Activated CD4-positive, alpha-beta T cell treated with anti-CD3 and anti-CD28 coated beads, Interleukin-2, Interleukin-4, amounts not matched to agents 100 ng/mL and 50 ng/mL, durations not matched to agents 16 hours and 8 hours (primary cell): ENCODE results near the gene PRTN3.
"Not testable (repeated sequence)": the region's sequence is repeated elsewhere in the genome, so short reads cannot be mapped to it uniquely, and the experiment has no call there.

Experiments
- DNase-seq: peaks from one replicate; pipeline ENCODE4 v3.0.0-alpha.2; 2020; ENCODE audit warnings: low spot score

PRTN3 gene

DNA sequence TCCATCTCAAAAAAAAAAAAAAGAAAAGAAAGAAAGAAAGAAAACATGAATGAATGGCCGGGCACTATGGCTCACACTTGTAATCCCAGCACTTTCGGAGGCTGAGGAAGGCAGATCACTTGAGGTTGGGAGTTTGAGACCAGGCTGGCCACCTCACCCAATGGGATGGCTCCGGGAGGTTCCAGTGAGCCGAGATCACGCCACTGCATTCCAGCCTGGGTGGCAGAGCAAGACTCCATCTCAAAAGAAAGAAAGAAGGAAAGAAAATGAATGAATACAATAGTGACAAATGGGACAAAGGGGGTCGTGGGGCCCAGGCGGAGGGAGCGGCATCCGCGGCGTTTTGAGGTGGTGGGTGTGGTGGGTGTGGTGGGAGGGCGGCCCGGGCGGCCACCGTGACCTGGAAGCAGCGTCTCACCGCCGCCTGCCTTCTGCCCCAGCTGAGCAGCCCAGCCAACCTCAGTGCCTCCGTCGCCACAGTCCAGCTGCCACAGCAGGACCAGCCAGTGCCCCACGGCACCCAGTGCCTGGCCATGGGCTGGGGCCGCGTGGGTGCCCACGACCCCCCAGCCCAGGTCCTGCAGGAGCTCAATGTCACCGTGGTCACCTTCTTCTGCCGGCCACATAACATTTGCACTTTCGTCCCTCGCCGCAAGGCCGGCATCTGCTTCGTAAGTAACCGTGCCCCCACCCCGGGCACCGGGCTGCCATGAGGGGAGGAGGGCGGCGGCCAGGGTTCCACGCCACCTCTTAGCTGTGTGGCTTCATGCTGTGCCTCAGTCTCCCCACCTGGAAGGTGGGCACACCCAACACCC lies 5.1 kb downstream of the PRTN3 start:
- DNase-seq = no peak

DNA sequence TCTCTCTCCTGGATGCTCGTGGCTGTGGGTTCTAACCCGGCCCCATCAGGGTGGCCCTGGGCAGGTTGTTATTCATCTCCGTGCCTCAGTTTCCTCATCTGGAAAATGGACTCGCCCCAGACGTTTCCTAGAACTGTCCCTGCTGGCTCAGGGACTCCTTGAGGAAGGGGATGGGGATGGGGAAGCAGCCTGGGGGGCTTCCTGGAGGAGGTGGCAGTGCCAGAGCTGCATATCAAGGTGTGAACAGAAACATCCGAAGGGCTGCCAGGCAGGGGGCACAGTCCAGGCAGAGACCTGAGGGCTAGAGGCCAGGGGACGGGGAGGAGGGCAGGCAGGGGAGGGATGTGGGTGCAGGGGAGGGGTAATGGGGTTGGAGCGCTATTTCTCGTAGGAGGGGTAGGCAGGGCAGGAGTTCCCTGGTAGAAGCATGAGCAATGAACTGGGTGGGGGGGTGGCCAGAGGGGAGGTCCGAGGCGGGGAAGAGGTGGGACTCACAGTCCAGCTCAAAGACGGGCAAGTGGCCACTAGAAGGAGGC lies 7.7 kb downstream of the PRTN3 start:
- DNase-seq = no peak

DNA sequence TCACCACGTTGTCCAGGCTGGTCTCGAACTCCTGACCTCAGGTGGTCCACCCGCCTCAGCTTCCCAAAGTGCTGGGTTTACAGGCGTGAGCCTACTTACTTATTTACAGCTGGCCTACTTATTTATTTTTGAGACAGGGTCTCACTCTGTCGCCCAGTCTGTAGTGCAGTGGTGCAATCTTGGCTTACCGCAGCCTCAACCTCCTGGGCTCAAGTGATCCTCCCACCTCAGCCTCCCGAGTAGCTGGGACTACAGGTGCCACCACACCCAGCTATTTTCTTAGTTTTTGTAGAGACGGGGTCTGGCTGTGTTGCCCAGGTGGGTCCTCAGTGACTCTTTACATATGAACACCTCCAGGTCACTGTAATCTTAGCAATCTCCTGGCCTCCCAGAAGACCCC lies 8.4 kb downstream of the PRTN3 start:
- not testable (repeated sequence) for DNase-seq

DNA sequence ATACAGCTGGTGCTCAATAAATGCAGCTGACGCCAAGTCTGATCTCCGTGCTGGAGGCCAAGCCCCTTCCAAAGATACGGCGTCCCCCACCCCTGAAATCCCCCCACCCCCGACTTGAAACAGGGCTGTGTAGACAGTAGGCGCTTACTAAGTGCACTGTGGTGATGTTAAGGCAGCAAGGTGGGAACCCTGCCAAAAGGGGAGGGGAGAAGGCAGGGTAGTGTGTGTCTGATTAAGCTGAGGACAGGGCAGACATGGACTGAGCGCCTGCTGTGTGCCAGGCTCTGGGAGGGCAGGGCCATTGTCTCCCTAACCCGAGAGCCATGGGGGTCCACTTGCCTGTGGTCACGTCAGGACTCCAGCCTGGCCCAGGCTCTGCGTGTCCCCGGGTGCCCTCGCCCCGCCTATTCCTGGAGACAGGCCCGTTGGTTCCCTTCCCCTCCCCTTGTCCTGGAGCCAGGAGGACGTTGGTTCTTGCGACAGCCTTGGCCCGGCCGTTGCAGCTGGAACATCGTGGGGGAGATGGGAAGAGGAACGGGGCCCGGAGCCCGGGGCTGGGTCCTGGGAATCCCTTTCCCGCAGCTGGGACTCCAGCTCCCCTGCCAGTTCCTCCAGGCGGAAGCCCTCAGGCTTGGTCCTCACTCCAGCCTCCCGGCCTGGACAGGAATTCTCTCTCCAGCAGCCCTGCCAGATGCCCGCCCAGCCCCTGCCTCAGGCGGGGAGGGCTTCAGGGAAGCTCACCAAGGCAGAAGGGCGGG lies 9.6 kb downstream of the PRTN3 start:
- DNase-seq = no peak

DNA sequence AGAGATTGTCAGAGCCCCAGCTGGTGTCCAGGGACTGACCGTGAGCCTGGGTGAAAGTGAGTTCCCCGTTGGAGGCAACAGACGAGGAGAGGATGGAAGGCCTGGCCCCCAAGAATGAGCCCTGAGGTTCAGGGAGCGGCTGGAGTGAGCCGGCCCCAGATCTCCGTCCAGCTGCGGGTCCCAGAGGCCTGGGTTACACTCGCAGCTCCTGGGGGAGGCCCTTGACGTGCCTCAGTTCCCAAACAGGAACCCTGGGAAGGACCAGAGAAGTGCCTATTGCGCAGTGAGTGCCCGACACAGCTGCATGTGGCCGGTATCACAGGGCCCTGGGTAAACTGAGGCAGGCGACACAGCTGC lies 10.2 kb downstream of the PRTN3 start:
- no peak for DNase-seq

DNA sequence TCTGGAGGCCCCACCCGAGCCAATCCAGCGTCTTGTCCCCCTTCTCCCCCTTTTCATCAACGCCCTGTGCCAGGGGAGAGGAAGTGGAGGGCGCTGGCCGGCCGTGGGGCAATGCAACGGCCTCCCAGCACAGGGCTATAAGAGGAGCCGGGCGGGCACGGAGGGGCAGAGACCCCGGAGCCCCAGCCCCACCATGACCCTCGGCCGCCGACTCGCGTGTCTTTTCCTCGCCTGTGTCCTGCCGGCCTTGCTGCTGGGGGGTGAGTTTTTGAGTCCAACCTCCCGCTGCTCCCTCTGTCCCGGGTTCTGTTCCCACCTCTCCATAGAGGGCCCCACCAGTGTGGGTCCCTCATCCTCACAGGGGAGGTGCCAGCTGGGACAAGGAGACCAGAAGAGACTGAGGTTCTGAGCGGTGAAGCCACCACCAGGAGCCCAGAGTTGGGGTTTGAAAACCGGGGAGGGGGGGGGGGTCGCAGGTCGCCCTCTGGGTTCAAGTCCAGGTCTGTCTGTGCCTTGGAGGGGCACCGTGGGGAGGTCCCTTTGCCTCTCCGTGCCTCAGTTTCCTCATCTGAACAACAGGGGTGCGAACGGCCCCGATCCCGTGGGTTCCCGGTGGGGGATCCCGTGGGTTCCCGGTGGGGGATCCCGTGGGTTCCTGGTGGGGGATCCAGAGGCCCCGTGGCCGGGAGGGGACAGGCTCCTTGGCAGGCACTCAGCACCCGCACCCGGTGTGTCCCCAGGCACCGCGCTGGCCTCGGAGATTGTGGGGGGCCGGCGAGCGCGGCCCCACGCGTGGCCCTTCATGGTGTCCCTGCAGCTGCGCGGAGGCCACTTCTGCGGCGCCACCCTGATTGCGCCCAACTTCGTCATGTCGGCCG lies 11.6 kb downstream of the PRTN3 start, which contains the start of gene ELANE:
Gene ELANE (plus strand): TSS at position 168 of the 878 bp plus-strand sequence. CDS start 26 bp downstream, at position 194.
- DNase-seq = no peak

DNA sequence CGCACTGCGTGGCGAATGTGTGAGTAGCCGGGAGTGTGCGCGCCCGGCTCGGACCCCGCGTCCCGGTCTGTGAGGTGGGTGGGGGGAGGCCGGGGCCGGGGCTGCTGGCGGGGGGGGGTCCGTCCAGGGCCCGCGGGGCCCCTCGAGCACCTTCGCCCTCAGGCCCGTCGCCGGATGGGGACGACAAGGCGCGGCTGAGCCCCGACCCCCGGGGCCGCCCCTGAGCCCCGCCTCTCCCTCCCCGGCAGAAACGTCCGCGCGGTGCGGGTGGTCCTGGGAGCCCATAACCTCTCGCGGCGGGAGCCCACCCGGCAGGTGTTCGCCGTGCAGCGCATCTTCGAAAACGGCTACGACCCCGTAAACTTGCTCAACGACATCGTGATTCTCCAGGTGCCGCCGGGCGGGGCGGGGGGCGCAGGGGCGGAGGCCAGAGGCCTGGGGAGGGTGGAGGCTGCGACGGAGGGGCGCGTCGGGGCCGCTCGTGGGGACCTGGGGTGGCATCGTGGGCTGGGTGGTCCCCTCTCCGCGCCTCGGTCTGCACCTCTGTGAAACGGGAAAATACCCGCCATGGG lies 12.3 kb downstream of the PRTN3 start:
- no peak for DNase-seq

DNA sequence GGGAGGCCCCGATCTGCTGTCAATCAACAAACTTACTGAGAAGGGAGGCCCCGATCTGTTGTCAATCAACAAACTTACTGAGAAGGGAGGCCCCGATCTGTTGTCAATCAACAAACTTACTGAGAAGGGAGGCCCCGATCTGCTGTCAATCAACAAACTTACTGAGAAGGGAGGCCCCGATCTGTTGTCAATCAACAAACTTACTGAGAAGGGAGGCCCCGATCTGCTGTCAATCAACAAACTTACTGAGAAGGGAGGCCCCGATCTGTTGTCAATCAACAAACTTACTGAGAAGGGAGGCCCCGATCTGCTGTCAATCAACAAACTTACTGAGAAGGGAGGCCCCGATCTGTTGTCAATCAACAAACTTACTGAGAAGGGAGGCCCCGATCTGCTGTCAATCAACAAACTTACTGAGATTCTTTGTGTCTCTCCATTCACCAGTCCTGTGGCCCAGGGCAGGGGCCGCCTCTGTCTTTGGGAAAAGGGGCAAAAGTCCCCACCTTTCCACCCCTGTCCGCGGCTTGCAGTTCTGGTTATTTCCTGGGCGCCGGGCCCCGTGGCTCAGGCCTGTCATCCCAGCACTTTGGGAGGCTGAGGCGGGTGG lies 12.9 kb downstream of the PRTN3 start:
- not testable (repeated sequence) for DNase-seq

DNA sequence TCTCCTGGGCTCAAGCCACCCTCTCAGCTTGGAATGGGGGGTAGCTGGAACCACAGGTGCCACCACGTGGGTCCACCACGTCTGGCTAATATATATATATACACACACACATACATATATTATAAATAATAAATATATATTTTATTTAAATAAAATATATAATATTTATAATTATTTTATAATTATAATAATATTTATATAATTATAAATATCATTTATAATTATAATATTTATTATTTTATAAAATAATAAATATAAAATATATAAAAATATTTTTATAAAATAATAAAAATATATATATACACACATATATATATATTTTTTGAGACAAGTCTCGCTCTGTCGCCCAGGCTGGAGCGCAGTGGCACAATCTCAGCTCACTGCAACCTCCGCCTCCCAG lies 13.8 kb downstream of the PRTN3 start:
- DNase-seq = no peak

DNA sequence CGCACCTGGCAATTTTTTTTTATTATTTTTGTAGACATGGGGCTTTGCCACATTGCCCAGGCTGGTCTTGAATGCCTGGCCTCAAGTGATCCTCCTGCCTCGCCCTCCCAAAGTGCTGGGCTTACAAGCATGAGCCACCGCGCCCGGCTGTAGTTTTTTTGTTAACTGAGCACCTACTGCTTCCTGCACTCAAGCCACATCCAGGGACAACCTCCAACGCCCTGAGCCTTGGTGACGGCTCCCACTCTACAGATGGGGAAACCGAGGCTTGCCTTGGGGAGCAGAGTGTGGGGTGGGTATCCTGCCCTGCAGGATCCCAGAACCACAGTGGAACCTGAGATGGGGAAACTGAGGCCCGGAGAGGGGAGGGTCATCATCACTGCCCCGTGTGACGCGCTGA lies 14.3 kb downstream of the PRTN3 start:
- DNase-seq = no peak

DNA sequence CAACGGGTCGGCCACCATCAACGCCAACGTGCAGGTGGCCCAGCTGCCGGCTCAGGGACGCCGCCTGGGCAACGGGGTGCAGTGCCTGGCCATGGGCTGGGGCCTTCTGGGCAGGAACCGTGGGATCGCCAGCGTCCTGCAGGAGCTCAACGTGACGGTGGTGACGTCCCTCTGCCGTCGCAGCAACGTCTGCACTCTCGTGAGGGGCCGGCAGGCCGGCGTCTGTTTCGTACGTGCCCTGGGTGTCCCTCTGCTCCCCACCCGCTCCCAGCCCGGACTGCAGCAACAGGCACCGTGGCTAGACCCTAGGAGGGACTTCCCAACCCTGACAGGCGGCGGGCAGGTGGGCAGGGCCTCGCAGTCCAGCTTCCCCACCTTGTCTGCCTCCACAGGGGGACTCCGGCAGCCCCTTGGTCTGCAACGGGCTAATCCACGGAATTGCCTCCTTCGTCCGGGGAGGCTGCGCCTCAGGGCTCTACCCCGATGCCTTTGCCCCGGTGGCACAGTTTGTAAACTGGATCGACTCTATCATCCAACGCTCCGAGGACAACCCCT lies 14.8 kb downstream of the PRTN3 start:
- DNase-seq = no peak

DNA sequence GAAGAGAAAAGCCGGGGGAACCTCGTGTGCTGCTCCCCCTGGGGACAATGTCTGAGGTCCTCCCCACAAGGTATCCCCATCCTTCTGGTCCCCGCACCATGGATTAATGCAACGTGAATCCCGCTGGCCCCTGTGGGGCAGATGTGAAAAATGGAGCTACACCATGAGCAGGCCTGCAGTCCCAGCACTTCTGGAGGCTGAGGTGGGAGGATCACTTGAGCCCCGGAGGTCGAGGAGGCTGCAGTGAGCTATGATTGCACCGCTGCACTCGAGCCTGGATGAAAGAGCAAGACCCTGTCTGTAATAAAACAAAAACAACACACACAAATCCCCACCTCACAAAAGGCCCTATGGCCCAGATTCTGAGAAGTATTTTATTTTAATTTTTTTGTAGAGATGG lies 17.5 kb downstream of the PRTN3 start:
- DNase-seq = no peak

DNA sequence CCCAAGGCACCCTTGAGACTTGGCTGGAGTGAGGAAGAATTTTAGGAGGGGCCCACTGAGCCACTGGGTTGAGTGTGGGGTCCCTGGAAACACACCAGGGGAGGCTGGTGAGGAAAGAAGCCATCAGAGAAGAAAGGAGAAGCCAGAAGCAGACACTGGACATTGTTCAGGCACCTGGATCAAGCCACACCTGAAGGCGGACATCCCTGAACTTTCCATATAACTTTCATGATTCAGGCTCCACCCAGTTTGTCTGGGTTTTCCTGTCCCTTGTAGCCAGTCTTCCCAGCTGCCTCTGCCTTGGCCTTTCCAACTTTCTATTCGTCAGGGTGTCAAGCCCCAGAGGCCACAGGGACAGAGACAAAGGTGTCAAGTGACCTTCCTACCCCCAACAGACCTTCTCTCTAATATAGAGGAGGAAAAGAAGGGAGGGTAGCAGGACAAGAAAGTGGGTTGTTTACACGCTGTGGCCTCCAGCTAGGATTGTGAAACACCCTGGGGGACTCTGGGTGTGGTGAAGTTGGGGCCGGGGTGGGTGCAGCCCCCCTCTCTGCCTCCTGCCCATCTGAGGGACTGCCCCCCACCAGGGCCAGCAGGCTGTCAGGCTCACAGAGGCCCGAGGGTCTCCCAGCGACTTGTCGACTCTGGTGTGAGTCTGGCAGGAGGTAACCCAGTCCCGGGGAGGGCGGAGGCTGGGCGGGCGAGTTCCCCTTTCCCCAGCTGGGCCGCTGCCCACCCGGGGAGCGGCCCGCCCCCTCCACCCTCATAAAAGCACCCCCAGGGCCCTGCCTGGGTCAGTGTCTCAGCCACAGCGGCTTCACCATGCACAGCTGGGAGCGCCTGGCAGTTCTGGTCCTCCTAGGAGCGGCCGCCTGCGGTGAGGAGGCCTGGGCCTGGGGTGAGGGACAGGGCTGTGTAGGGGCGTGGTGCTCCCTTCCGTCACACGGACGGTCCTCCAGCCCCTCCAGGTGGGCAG lies 18.4 kb downstream of the PRTN3 start, which contains the start of gene CFD:
Gene CFD (plus strand): TSS at position 797 of the 976 bp plus-strand sequence. CDS start 26 bp downstream, at position 823.
- DNase-seq = no peak

DNA sequence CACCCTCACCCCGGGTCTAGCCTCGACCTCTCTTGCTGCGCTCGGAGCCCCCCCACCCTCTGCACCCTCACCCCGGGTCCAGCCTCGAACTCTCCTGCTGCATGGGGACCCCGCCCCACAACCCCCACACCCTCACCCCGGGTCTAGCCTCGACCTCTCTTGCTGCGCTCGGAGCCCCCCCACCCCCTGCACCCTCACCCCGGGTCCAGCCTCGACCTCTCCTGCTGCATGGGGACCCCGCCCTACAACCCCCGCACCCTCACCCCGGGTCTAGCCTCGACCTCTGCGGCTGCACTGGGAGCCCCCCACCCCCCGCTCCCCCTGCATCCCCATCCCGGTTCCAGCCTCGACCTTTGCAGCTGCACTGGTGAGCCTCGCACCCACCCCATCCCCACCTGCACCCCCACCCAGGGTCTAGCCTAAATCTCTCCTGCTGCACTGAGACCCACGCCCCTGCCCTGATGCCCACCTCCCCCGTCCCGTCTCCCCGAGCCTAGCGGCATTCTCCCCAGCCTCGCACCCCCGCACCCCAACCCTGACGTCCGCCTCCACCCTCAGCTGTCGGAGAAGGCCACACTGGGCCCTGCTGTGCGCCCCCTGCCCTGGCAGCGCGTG lies 20.4 kb downstream of the PRTN3 start:
- DNase-seq = no peak

DNA sequence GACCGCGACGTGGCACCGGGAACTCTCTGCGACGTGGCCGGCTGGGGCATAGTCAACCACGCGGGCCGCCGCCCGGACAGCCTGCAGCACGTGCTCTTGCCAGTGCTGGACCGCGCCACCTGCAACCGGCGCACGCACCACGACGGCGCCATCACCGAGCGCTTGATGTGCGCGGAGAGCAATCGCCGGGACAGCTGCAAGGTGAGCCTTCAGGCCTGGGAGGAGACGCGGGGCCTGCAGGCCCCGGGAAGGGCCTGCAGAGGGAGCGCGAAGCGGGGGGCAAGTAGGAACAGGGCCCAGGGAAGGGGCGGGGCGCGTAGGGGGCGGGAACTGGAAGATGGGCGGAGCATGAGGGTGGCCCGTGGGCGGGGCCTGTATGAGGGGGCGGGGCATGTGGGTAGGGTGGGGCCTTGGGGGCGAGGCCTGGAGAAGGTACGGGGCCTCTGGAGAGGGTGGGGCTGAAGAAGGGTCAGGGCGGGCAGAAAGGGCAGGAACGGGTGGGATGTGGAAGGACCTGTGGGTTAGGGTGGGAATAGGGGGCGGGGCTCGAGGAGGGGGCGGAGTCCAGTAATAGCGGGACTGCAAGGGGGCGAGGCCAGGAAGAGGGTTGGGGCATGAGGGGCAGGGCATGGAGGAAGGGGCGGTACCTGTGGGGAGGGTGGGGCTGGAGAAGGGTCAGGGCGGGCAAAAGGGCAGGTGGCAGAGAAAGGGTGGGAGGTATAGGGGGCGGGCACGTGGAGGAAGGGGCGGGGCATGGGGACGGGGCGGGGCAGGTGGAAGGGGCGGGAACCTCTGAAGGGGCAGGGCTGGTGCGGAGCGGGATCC lies 21.2 kb downstream of the PRTN3 start:
- peak; percentile 62 for DNase-seq

DNA sequence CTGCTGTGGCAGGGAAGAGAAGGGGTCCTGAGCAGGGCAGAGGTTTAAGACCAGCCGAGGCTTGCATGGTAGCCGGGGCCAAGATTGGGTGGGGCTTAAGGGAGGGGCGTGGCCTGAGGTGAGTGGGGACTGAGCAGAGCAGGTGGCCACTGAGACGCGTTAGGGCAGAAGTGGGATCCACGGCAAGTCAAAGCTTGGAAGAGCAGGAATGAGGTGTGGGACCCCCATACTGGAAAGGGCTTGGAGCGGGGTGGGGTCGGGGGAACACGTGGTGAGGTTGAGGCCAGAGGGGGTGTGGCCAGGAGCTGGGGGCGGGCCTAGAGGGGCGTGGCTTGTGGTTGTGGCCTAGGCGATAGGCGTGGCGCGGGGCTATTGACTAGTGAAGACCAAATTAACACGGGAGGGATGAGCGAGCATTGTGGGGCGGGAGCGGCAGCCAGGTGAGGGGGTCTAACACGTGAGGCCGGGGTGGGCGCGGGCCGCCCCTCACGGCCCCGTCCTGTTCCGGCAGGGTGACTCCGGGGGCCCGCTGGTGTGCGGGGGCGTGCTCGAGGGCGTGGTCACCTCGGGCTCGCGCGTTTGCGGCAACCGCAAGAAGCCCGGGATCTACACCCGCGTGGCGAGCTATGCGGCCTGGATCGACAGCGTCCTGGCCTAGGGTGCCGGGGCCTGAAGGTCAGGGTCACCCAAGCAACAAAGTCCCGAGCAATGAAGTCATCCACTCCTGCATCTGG lies 21.9 kb downstream of the PRTN3 start:
- DNase-seq = peak; percentile 63

DNA sequence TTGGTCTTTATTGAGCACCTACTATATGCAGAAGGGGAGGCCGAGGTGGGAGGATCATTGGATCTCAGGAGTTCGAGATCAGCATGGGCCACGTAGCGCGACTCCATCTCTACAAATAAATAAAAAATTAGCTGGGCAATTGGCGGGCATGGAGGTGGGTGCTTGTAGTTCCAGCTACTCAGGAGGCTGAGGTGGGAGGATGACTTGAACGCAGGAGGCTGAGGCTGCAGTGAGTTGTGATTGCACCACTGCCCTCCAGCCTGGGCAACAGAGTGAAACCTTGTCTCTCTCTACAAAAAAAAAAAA lies 22.5 kb downstream of the PRTN3 start:
- DNase-seq = no peak

DNA sequence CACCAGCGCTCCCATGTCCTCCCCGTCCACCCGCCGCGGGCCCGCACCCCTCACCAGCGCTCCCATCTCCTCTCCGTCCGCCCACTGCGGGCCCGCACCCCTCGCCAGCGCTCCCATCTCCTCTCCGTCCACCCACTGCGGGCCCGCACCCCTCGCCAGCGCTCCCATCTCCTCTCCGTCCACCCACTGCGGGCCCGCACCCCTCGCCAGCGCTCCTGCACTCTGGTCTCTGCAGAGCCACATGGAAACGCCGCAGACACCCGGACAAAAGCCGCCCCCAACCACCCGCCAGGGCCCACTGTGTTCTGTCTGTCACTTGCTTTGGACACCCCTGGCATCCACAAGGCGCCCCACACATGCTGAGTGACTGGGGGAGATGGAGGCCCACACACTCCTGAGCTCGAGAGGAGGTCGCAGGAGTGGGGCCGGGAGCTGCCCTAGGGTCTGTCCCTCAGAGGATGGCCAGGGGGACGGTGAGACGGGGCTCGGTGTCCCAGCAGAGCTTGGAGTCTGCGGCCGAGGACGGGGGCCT lies 26.0 kb downstream of the PRTN3 start:
- no peak for DNase-seq
